HEK293 (cell line): ENCODE measurements around the gene RTP1.
A peak's percentile ranks its signal among the peaks of the same experiment; 100 is the strongest.

Source experiments
- CTCF ChIA-PET: fragments of 350-600 bp; formaldehyde crosslinking; extraction: SDS; loops from one replicate; lab custom pipeline; 2021; ENCODE audit warnings: antibody characterized with exemption; lab: Yijun Ruan, JAX
- POLR2A ChIA-PET: fragments of 300-600 bp; formaldehyde crosslinking; extraction: SDS; loops from one replicate; lab custom pipeline; 2020; ENCODE audit warnings: antibody characterized with exemption, inconsistent platforms; lab: Yijun Ruan, JAX
- H3K27ac ChIP-seq: fragments of 200-500 bp; sonication (Bioruptor generic); 2 replicates; pipeline ENCODE4 v1.5.1; 2014; ENCODE audit warnings: low read depth, low read length, control low read depth, inconsistent platforms; ENCODE audit errors: extremely low read depth
- H3K36me3 ChIP-seq, 2 experiments: fragments of 200-500 bp in 1 of 2; sonication (Bioruptor generic) in 1 of 2; 1 replicate in 1 of 2; 2 replicates in 1 of 2; pipeline ENCODE4 v1.5.1; 2014 to 2017; ENCODE audit warnings: inconsistent platforms in 2 of 2, low read length in 2 of 2; ENCODE audit not compliant: control insufficient read depth in 2 of 2, insufficient read depth in 1 of 2
- H3K4me1 ChIP-seq: fragments of 200-500 bp; sonication (Bioruptor generic); 2 replicates; pipeline ENCODE4 v1.5.1; 2014; ENCODE audit warnings: mild to moderate bottlenecking, low read length, inconsistent platforms; ENCODE audit not compliant: control insufficient read depth, insufficient read depth
- H3K4me3 ChIP-seq: 2 replicates; pipeline ENCODE4 v1.5.1; 2011; ENCODE audit warnings: low read depth, mild to moderate bottlenecking, control low read depth, low read length, moderate library complexity
- H3K9me3 ChIP-seq: fragments of 200-500 bp; sonication (Bioruptor generic); 2 replicates; pipeline ENCODE4 v1.5.1; 2014; ENCODE audit warnings: low read depth, low read length, inconsistent platforms; ENCODE audit not compliant: control insufficient read depth, insufficient read depth
- BCL11B ChIP-seq: fragments of 450-650 bp; formaldehyde crosslinking; IDR thresholded peaks from 2 replicates; pipeline ENCODE4 v1.5.1; 2016; ENCODE audit warnings: low read depth, missing biosample characterization, missing genetic modification characterization
- GLIS2 ChIP-seq: fragments of 450-650 bp; formaldehyde crosslinking; IDR thresholded peaks from 2 replicates; pipeline ENCODE4 v1.5.1; 2016; ENCODE audit warnings: missing biosample characterization, missing genetic modification characterization
- HOXC10 ChIP-seq: sonication (generic); formaldehyde crosslinking; IDR thresholded peaks from 2 replicates; pipeline ENCODE4 v1.8.1; 2023; ENCODE audit warnings: mild to moderate bottlenecking, missing genetic modification reagents
- KLF17 ChIP-seq: fragments of 450-650 bp; formaldehyde crosslinking; IDR thresholded peaks from 2 replicates; pipeline ENCODE4 v1.5.1; 2016; ENCODE audit warnings: missing biosample characterization, missing genetic modification characterization
- KLF9 ChIP-seq: fragments of 450-650 bp; formaldehyde crosslinking; IDR thresholded peaks from 2 replicates; pipeline ENCODE4 v1.5.1; 2016; ENCODE audit warnings: missing biosample characterization, missing genetic modification characterization, low read depth
- OVOL3 ChIP-seq: fragments of 450-650 bp; formaldehyde crosslinking; IDR thresholded peaks from 2 replicates; pipeline ENCODE4 v1.5.1; 2016; ENCODE audit warnings: missing biosample characterization, missing genetic modification characterization
- PRDM1 ChIP-seq: fragments of 450-650 bp; formaldehyde crosslinking; IDR thresholded peaks from 2 replicates; pipeline ENCODE4; 2016; ENCODE audit warnings: missing biosample characterization, missing genetic modification characterization
- RBAK ChIP-seq: fragments of 450-650 bp; formaldehyde crosslinking; IDR thresholded peaks from 2 replicates; pipeline ENCODE4 v1.5.1; 2016; ENCODE audit warnings: missing biosample characterization, missing genetic modification characterization
- SP3 ChIP-seq: fragments of 450-650 bp; formaldehyde crosslinking; IDR thresholded peaks from 2 replicates; pipeline ENCODE4 v1.5.1; 2016; ENCODE audit warnings: missing biosample characterization, missing genetic modification characterization
- TRIM28 ChIP-seq: IDR thresholded peaks from 2 replicates; pipeline ENCODE4 v1.6.1; 2011; ENCODE audit warnings: low read length, control low read depth, borderline replicate concordance
- YY1 ChIP-seq: fragments of 450-650 bp; formaldehyde crosslinking; IDR thresholded peaks from 2 replicates; pipeline ENCODE4 v1.5.1; 2018; ENCODE audit warnings: missing biosample characterization, missing genetic modification characterization
- ZBTB20 ChIP-seq: fragments of 450-650 bp; formaldehyde crosslinking; IDR thresholded peaks from 2 replicates; pipeline ENCODE4 v1.5.1; 2016; ENCODE audit warnings: missing biosample characterization, missing genetic modification characterization
- ZBTB49 ChIP-seq: fragments of 450-650 bp; formaldehyde crosslinking; IDR thresholded peaks from 2 replicates; pipeline ENCODE4 v1.5.1; 2016; ENCODE audit warnings: missing biosample characterization, missing genetic modification characterization, low read depth
- ZBTB6 ChIP-seq: fragments of 450-650 bp; formaldehyde crosslinking; IDR thresholded peaks from 2 replicates; pipeline ENCODE4 v1.5.1; 2017; ENCODE audit warnings: missing biosample characterization, missing genetic modification characterization
- ZNF202 ChIP-seq: fragments of 450-650 bp; formaldehyde crosslinking; IDR thresholded peaks from 2 replicates; pipeline ENCODE4 v1.5.1; 2016; ENCODE audit warnings: missing biosample characterization, missing genetic modification characterization, borderline replicate concordance
- ZNF292 ChIP-seq: fragments of 450-650 bp; formaldehyde crosslinking; IDR thresholded peaks from 2 replicates; pipeline ENCODE4 v1.5.1; 2016; ENCODE audit warnings: low read depth, missing biosample characterization, missing genetic modification characterization, borderline replicate concordance
- ZNF433 ChIP-seq: fragments of 450-650 bp; formaldehyde crosslinking; IDR thresholded peaks from 2 replicates; pipeline ENCODE4 v1.5.1; 2016; ENCODE audit warnings: missing biosample characterization, missing genetic modification characterization, low read depth
- ZNF473 ChIP-seq: fragments of 450-650 bp; formaldehyde crosslinking; IDR thresholded peaks from 2 replicates; pipeline ENCODE4 v1.5.1; 2017; ENCODE audit warnings: missing biosample characterization, missing genetic modification characterization
- ZNF48 ChIP-seq: fragments of 450-650 bp; formaldehyde crosslinking; IDR thresholded peaks from 2 replicates; pipeline ENCODE4 v1.5.1; 2016; ENCODE audit warnings: missing biosample characterization, missing genetic modification characterization
- ZNF488 ChIP-seq: fragments of 450-650 bp; formaldehyde crosslinking; IDR thresholded peaks from 2 replicates; pipeline ENCODE4 v1.5.1; 2016; ENCODE audit warnings: missing biosample characterization, missing genetic modification characterization
- ZNF549 ChIP-seq: fragments of 450-650 bp; IDR thresholded peaks from 2 replicates; pipeline ENCODE4 v1.5.1; 2018; ENCODE audit warnings: missing biosample characterization, missing genetic modification characterization, mild to moderate bottlenecking, inconsistent platforms, moderate library complexity
- ZNF621 ChIP-seq: fragments of 450-650 bp; formaldehyde crosslinking; IDR thresholded peaks from 2 replicates; pipeline ENCODE4 v1.5.1; 2017; ENCODE audit warnings: missing biosample characterization, missing genetic modification characterization
- ZNF626 ChIP-seq: fragments of 450-650 bp; sonication (Bioruptor Pico); formaldehyde crosslinking; IDR thresholded peaks from 2 replicates; pipeline ENCODE4 v1.5.1; 2018; ENCODE audit warnings: missing biosample characterization, missing genetic modification characterization, inconsistent platforms
- ZSCAN23 ChIP-seq: fragments of 450-650 bp; formaldehyde crosslinking; IDR thresholded peaks from 2 replicates; pipeline ENCODE4 v1.5.1; 2016; ENCODE audit warnings: missing biosample characterization, missing genetic modification characterization

The RTP1 gene

GRCh38 chr3:187150599-187150998 lies 46.7 kb upstream of the RTP1 start:
- Histone ChIP-seq H3K4me1 (no peaks in the 10 kb centered on the region), H3K4me3 (no peak overlapping the region), H3K27ac (no peak overlapping the region), H3K9me3 (no peaks in the 10 kb centered on the region), H3K36me3 (no peaks in the 10 kb centered on the region)
- TF ChIP-seq ZNF433 (tag by site-specific recombination) = no peak
- TF ChIP-seq BCL11B (tag by site-specific recombination) = no peak
- no peak for TF ChIP-seq SP3 (tag by site-specific recombination)
- no peak for TF ChIP-seq ZNF292 (tag by site-specific recombination)
- TF ChIP-seq ZNF202 (tag by site-specific recombination) = no peak
- TF ChIP-seq HOXC10 = no peak
- no peak for TF ChIP-seq TRIM28
- no peak for TF ChIP-seq ZBTB49 (tag by site-specific recombination)
- no peak for TF ChIP-seq ZNF488 (tag by site-specific recombination)
- TF ChIP-seq ZNF549 = no peak
- no peak for TF ChIP-seq ZBTB20 (tag by site-specific recombination)
- TF ChIP-seq KLF17 (tag by site-specific recombination) = no peak
- no peak for TF ChIP-seq ZNF621 (tag by site-specific recombination)
- no peak for TF ChIP-seq ZSCAN23 (tag by site-specific recombination)
- ChIA-PET POLR2A (interaction anchor here (0.6 to 0.9 kb wide), 2 partner anchors 11 to 84 kb away, joined by 3 to 5 read pairs; partner anchors contain the start of gene RPL39L), CTCF (interaction anchor here (0.6 to 4.4 kb wide), 11 partner anchors 10 to 494 kb away, joined by 3 to 22 read pairs (median 4); partner anchors contain the start of gene RPL39L)

- H3K4me3 ChIP-seq = no peak overlapping the region
- ChIA-PET POLR2A (no interaction called here), CTCF (interaction anchor here (1.6 kb wide), 1 partner anchor 10 kb away, joined by 4 read pairs; no protein-coding TSS in a partner anchor)
- no peaks in the 10 kb centered on the region for H3K4me1 ChIP-seq
- no peak overlapping the region for H3K27ac ChIP-seq
- no peaks in the 10 kb centered on the region for H3K9me3 ChIP-seq
- TF ChIP-seq ZNF48 (tag by site-specific recombination) = no peak
- peak; percentile 55; the same call in 1 of the 2 replicates for TF ChIP-seq PRDM1 (tag by site-specific recombination)
- no peaks in the 10 kb centered on the region for H3K36me3 ChIP-seq
Observed at GRCh38 chr3:187161556-187161955, 35.7 kb upstream of the RTP1 start.

DNA sequence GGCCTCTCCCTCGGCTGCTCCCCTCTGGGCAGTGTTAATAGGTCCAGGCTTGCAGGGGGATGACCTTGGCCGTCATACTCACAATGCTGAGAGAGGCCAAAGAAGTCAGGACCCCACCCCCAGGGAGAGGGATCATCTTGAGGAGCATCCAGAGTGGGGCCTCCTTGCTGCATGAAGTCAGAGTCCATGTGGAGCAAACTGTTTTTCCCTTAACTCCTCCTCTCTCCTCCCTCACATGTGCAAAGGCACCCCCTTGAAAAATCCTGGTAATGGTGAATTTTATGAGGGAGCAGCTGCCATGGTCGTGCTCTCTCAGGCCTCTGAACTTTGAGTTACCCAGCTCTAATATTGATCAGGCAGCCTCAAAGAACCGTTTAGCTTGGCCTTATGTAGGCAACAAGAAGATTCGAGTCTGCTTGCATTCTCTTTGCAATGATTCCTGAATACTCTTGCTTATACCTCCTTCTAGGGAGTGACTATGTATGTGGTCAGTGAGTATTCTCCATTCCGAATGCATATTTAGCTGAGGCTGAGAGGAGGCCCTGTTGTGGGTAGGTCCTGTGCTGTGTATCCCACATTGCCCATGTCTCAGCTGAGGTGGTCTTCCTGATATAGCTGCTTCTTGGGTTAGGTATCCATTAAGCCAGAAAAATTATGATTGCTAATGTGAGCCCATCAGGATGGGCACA lies 34.9 kb upstream of the RTP1 start:
- H3K4me1 ChIP-seq = no peaks in the 10 kb centered on the region
- ChIA-PET POLR2A (no interaction called here), CTCF (interaction anchor here (0.6 to 1.6 kb wide), 4 partner anchors 10 to 941 kb away, joined by 3 read pairs; no protein-coding TSS in a partner anchor)
- no peak overlapping the region for H3K4me3 ChIP-seq
- H3K9me3 ChIP-seq = no peaks in the 10 kb centered on the region
- H3K36me3 ChIP-seq = no peaks in the 10 kb centered on the region
- no peak overlapping the region for H3K27ac ChIP-seq
- TF ChIP-seq OVOL3 (tag by site-specific recombination) (no peak), ZNF473 (no peak), KLF9 (no peak), ZNF48 (tag by site-specific recombination) (no peak), ZBTB6 (tag by site-specific recombination) (no peak), RBAK (no peak), GLIS2 (no peak), ZNF626 (tag by site-specific recombination) (no peak), YY1 (tag by site-specific recombination) (no peak)
